ENCODE results near the gene ZDHHC20.

DNA sequence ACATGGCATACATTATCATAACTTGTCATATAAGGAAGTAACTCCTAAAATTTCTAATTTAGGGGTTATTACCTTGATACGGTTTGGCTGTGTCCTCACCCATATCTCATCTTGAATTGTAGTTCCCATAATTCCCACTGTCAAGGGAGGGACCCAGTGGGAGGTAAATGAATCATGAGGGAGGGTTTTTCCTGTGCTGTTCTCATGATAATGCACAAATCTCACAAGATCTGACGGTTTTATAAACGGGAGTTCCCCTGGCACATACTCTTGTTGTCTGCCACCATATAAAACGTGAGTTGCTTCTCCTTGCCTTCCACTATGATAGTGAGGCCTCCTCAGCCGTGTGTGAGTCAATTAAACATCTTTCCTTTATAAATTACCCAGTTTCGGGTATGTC is 76.0 kb downstream of the ZDHHC20 start:
- TF ChIP-seq, protein P1, sequence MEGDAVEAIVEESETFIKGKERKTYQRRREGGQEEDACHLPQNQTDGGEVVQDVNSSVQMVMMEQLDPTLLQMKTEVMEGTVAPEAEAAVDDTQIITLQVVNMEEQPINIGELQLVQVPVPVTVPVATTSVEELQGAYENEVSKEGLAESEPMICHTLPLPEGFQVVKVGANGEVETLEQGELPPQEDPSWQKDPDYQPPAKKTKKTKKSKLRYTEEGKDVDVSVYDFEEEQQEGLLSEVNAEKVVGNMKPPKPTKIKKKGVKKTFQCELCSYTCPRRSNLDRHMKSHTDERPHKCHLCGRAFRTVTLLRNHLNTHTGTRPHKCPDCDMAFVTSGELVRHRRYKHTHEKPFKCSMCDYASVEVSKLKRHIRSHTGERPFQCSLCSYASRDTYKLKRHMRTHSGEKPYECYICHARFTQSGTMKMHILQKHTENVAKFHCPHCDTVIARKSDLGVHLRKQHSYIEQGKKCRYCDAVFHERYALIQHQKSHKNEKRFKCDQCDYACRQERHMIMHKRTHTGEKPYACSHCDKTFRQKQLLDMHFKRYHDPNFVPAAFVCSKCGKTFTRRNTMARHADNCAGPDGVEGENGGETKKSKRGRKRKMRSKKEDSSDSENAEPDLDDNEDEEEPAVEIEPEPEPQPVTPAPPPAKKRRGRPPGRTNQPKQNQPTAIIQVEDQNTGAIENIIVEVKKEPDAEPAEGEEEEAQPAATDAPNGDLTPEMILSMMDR (IDR thresholded peaks at IDR 0.05), result no peak
- no peak for TF ChIP-seq POLR2A (IDR thresholded peaks at IDR 0.05)

Measured in Peyer's patch (tissue), 4 donors.